Adrenal gland (tissue), 12 donors: ENCODE data around the gene FAM200B. TPM values are rescaled to one million over a fixed set of nuclear protein-coding genes. Genes with fewer than 3 reads are reported as not detected.
A peak's percentile ranks its signal among the peaks of the same experiment; 100 is the strongest.

Source experiments
- DNase-seq, 7 donors: peaks; one replicate each; pipeline ENCODE4 v3.0.0-alpha.2; 2019 to 2020
- H3K27ac ChIP-seq, 5 donors: fragments of 200-600 bp; sonication (generic) in 4 of 5; 1 replicate in 3 of 5; 2 replicates in 2 of 5; pipeline versions ENCODE4 v1.5.1 to v1.8.0; 2016 to 2020; ENCODE audit warnings: mild to moderate bottlenecking in 1 of 5
- H3K27me3 ChIP-seq: fragments of 200-600 bp; 2 replicates; pipeline ENCODE4 v1.8.0; 2021
- H3K36me3 ChIP-seq, 2 donors: fragments of 200-600 bp; replicated peaks in 1 of 2; 1 replicate in 1 of 2; 2 replicates in 1 of 2; pipeline versions ENCODE4 v1.5.1 to v1.8.0; 2018 to 2022
- H3K4me1 ChIP-seq, 2 donors: fragments of 200-600 bp; replicated peaks in 1 of 2; 1 replicate in 1 of 2; 2 replicates in 1 of 2; pipeline versions ENCODE4 v1.5.1 to v1.8.0; 2018 to 2021
- H3K4me3 ChIP-seq, 4 donors: fragments of 200-600 bp; sonication (generic) in 3 of 4; one replicate each; pipeline ENCODE4 v1.5.1; 2016 to 2018
- H3K9me3 ChIP-seq, 3 donors: fragments of 200-600 bp; sonication (generic) in 1 of 3; replicated peaks in 1 of 3; 1 replicate in 2 of 3; 2 replicates in 1 of 3; pipeline versions ENCODE4 v1.5.1 to v1.8.0; 2016 to 2021
- POLR2A ChIP-seq, 2 donors: fragments of 450-650 bp; IDR thresholded peaks; one replicate each; pipeline ENCODE4 v1.6.1; 2017; ENCODE audit warnings: antibody characterized with exemption in 2 of 2, mild to moderate bottlenecking in 2 of 2, moderate library complexity in 1 of 2
- WGBS, 4 donors: extraction: QIAGEN DNeasy Blood & Tissue Kit in 2 of 4; methylation state at CpG; one replicate each; pipeline versions ENCODE4 v1.1.5 to v1.1.7; 2013 to 2017; 5-methylcytosine and 5-hydroxymethylcytosine counted together
- intact Hi-C, 2 donors: fragments of 100-400 bp; cut with DNase I; formaldehyde crosslinking; loops; one replicate each; pipeline versions ENCODE4 v1.14.1 to v1.15.0; 2022 to 2023
- polyA plus RNA-seq, 3 donors: library from polyadenylated mRNA; stranded (reverse); fragments of 200-250 nt in 2 of 3; fragments of 350-450 nt in 1 of 3; fragmentation: Illumina TruSeq in 1 of 3; extraction: RNeasy Lipid Tissue Mini Kit (QIAGEN cat#74804) in 1 of 3; gene quantifications; one replicate each; pipeline ENCODE4 v1.2.3, GENCODE V29; 2013 to 2014
- total RNA-seq, 9 donors: library from RNA; depleted of rRNA in 4 of 9; stranded (reverse); fragments of >200 nt in 4 of 9; fragments of 120-200 nt in 1 of 9; fragmentation: NEBNext Ultra II Directional in 1 of 9; extraction: Animal tissue kit (Norgen Biotek cat#: 25700) in 1 of 9; gene quantifications; one replicate each; pipeline versions ENCODE4 v1.1.0 to v1.2.4, GENCODE V29; 2013 to 2023
- TF ChIP-seq, protein P1 (sequence below), 6 experiments: fragments of 450-650 bp in 4 of 6; fragments of 200-600 bp in 2 of 6; sonication (generic) in 1 of 6; IDR thresholded peaks; 1 replicate in 5 of 6; 2 replicates in 1 of 6; pipeline versions ENCODE4 v1.5.1 to v1.8.0; 2016 to 2021; ENCODE audit warnings: antibody characterized with exemption in 6 of 6, mild to moderate bottlenecking in 2 of 6, moderate library complexity in 1 of 6
- donor health status: healthy with polysubstance abuse.
- donor health status: Bipolar disorder and iron deficiency.
- donor health status: DM: yes; HTN: yes; CAD: no.
- donor health status: DM: no; HTN: no; CAD: no.
- donor health status: DM: no; HTN: no; CAD: no.
- donor health status: DM: yes; HTN: yes; CAD: no.

The FAM200B gene
- total and polyA plus RNA-seq, 12 donors, result 32.0 to 90.3 (median 61.4) TPM

DNA sequence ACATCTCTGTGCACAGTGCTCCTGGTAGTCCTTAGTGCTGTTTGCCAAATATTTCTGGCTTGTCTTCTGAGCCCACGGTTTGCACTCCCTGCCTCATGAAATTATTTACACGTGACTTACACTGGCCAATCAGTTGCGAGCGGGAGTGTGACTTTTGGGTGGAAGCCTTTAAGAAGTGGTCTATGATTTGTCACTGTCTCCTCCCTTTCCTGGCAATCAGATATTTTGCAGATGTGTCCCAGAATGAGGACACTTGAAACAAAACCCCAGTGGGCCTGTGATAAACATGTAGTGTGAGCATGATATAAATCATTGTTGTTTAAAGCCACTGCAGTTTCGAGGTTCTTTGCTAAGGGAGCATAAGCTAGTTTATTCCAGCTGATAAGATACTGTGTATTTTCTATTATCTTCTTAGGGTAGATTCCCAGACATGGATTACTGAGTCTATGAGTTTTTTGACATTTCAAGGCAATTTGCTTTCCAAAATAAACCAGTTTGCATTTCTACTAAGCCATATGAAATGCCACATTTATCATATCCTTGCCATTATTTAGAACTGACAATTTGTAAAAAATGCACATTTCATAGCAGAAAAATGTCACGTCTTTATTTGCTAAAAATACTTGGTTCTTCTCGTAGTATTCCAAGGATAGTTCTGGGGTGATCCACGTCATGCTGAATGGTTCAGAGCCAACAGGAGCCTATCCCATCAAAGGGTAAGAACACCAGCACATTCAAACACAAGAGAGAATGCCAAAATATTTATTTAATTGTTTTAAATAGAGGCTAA, 33.2 kb downstream of the FAM200B start:
- no peaks in the 10 kb centered on the region for H3K9me3 ChIP-seq
- H3K4me3 ChIP-seq, result no peak overlapping the region
- no peak for TF ChIP-seq POLR2A (IDR thresholded peaks at IDR 0.05)
- TF ChIP-seq, protein P1, sequence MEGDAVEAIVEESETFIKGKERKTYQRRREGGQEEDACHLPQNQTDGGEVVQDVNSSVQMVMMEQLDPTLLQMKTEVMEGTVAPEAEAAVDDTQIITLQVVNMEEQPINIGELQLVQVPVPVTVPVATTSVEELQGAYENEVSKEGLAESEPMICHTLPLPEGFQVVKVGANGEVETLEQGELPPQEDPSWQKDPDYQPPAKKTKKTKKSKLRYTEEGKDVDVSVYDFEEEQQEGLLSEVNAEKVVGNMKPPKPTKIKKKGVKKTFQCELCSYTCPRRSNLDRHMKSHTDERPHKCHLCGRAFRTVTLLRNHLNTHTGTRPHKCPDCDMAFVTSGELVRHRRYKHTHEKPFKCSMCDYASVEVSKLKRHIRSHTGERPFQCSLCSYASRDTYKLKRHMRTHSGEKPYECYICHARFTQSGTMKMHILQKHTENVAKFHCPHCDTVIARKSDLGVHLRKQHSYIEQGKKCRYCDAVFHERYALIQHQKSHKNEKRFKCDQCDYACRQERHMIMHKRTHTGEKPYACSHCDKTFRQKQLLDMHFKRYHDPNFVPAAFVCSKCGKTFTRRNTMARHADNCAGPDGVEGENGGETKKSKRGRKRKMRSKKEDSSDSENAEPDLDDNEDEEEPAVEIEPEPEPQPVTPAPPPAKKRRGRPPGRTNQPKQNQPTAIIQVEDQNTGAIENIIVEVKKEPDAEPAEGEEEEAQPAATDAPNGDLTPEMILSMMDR (IDR thresholded peaks at IDR 0.05), result no peak
- DNase-seq, result peak in 6 of 7 donors; percentile 36 to 78 (median 62)
- H3K27me3 ChIP-seq, result no peaks in the 10 kb centered on the region
- peak overlapping the region in 1 of 5 donors; percentile 4 for H3K27ac ChIP-seq
- no peaks in the 10 kb centered on the region for H3K36me3 ChIP-seq
- intact Hi-C loops, result no loop called here
- 33 to 44% (median 39%) methylated on average over 8 of the region's 8 CpGs for WGBS, 4 donors
- peaks cover 0 to 17% of the 10 kb centered on the region in 2 donors for H3K4me1 ChIP-seq

DNA sequence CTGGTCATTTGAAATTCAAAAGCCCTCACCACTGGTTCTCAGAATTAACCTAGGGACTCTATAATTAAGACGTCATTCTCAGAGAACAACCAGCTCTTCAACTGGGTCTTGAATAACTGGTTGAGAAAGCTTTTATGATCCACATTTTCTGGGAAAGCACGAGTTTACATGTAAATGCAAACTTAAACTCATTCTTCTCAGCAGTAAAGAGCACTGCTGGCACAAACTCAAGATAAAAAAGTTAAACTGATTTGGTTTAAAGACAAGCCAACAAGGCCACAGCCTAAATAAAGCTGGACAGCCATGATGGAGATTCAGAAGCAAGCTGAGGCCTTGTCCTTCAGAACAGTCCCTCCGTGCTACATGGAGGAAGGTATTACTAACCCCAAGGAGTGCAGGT, 34.5 kb downstream of the FAM200B start:
- TF ChIP-seq POLR2A (IDR thresholded peaks at IDR 0.05), result no peak
- TF ChIP-seq, protein P1 (IDR thresholded peaks at IDR 0.05), result no peak
- no peaks in the 10 kb centered on the region for H3K36me3 ChIP-seq
- 73 to 88% (median 81%) methylated on average over 3 of the region's 3 CpGs for WGBS, 4 donors
- H3K27me3 ChIP-seq, result no peaks in the 10 kb centered on the region
- H3K27ac ChIP-seq, result no peak overlapping the region
- intact Hi-C loops, result no loop called here
- peaks cover 0 to 17% of the 10 kb centered on the region in 2 donors for H3K4me1 ChIP-seq
- DNase-seq, result no peak
- no peak overlapping the region for H3K4me3 ChIP-seq
- H3K9me3 ChIP-seq, result no peaks in the 10 kb centered on the region

DNA sequence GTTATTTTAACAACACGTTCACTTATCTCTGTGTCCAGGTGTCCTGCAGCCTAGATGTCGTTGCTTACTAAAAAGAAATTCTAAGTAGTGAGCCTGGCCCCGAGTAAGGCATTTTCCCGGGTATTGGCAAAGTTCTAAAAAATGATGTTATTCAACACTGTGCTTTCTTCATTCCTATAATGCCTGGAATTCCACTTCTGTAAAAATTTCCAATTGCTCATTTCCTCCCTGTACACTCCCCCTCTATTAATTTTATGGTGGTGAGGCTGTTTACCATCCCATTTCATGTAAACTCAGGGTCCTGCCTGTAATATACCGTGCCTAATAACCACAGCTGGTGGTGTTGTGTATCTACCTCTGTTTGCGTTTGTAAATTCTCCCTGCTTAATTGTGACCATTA, 35.5 kb downstream of the FAM200B start:
- no peaks in the 10 kb centered on the region for H3K36me3 ChIP-seq
- intact Hi-C loops, result no loop called here
- H3K4me3 ChIP-seq, result no peak overlapping the region
- H3K4me1 ChIP-seq, result peaks cover 0 to 17% of the 10 kb centered on the region in 2 donors
- no peaks in the 10 kb centered on the region for H3K27me3 ChIP-seq
- peak overlapping the region in 1 of 5 donors; percentile 1 for H3K27ac ChIP-seq
- WGBS, 4 donors, result 67 to 84% (median 81%) methylated on average over 6 of the region's 6 CpGs
- TF ChIP-seq, protein P1 (IDR thresholded peaks at IDR 0.05), result no peak
- TF ChIP-seq POLR2A (IDR thresholded peaks at IDR 0.05), result no peak
- H3K9me3 ChIP-seq, result no peaks in the 10 kb centered on the region
- DNase-seq, result no peak

DNA sequence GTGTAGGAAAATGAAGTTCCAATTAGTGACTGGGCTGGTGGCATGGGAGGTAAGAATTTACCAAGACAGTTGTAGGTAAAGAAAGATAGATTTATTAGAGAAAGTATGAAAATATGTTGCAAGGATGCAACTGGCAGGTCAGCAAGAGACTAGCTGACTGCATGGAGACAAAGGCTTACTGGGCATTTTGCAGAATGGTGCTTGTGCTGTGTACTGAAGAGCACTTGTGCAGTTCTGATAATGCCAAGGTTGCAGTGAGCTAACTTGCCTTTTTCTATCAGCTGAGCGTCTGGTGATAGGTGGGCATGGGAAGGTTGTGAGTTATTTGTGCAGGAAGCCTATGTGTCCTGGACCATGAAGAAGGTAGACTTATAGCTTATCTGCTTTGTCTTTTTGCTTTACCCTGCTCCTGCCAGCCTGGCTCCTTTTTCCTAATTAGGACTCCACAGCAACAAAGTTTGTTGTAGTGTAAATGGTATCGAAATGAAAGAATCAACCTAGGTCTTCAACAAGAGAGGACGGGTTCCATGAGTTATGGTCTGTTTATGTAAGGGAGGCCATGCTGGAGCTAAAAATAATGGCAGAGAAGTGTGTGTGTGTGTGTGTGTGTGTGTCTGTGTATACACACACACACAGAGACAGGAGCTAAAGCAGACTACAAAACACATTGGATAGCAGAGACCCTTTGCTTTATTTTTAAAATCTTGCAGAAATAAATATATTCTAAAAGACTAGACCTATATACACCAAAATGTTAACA, 36.2 kb downstream of the FAM200B start:
- Histone ChIP-seq H3K9me3 (no peaks in the 10 kb centered on the region), H3K27me3 (no peaks in the 10 kb centered on the region), H3K27ac (no peak overlapping the region), H3K36me3 (no peaks in the 10 kb centered on the region), H3K4me3 (no peak overlapping the region), H3K4me1 (peaks cover 0 to 17% of the 10 kb centered on the region in 2 donors)
- intact Hi-C loops, result no loop called here
- no peak for DNase-seq
- 47 to 56% (median 54%) methylated on average over 3 of the region's 3 CpGs for WGBS, 4 donors
- TF ChIP-seq POLR2A (IDR thresholded peaks at IDR 0.05), result no peak
- TF ChIP-seq, protein P1 (IDR thresholded peaks at IDR 0.05), result no peak
